ENCODE data around the gene ARL15.

Gene ARL15

GRCh38 chr5:54146390-54146789 is 164.0 kb downstream of the ARL15 start:
- no peak for DNase-seq

- no peak for DNase-seq
These were observed 170.0 kb downstream of the ARL15 start for GRCh38 chr5:54140247-54140840.

- DNase-seq, result no peak
These were observed 173.6 kb downstream of the ARL15 start for GRCh38 chr5:54136516-54137440.

DNA sequence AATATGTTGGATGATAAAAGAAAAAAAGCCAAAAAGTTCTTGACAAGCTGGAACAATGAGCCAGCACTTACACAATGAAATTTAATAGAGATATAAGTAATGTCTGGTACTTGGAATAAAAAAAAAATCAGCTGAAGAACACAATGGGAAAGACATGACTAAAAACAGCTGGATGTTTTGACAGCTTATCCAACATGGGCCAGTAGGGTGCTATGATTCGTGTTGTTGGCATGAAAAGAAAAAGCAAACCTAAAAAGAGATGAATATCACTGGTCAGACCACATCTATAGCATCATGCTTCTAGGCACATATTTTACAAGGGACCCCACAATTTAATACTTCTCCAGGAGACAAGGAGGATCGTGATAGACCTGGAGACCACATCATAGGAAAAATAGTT is 175.3 kb downstream of the ARL15 start:
- no peak for DNase-seq

DNA sequence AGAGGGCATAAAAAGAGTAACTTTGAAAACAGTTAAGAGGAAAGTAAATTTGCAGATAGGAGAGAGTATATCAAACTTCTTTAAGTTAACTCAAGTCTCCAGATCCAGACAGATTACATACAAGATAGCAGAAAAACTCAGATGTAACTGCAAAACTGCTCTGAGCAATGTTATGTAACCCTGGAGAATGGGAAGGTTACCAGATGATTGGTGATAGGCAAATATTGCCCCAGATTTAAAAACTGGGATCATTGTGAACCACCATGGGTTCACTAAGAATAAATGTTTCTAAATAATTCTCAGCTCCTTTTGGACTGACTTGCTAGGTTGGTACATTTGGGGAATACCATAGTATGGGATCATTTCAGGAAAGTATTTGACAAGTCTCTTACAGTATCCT is 176.5 kb downstream of the ARL15 start:
- DNase-seq, result no peak

GRCh38 chr5:54120473-54120872 is 189.9 kb downstream of the ARL15 start:
- DNase-seq, result no peak

- no peak for DNase-seq
These were observed 192.4 kb downstream of the ARL15 start for GRCh38 chr5:54117957-54118356.

- DNase-seq, result no peak
These were observed 194.5 kb downstream of the ARL15 start for GRCh38 chr5:54115735-54116403.

DNA sequence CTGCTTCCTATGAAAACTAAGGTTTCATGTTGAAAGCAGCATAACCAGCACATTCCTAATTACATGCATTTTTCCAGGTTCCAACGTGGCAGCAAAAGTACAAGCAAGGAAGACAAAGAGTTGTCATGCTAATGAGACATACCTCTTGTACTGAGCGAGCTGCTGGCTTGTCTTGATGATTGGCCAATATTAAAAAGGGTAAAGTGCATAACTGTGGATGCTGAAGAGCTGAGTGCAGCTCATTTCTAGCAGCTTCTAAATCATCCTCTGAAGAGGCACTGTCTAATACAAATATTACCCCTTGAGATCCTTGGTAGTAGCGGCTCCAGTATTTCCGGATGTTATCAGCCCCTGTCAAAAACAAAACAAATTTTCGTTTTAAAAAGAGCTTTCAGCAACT is 197.3 kb downstream of the ARL15 start:
- no peak for DNase-seq

- no peak for DNase-seq
These were observed 200.6 kb downstream of the ARL15 start for GRCh38 chr5:54109626-54110330.

GRCh38 chr5:54108136-54108535 is 202.2 kb downstream of the ARL15 start:
- no peak for DNase-seq

DNA sequence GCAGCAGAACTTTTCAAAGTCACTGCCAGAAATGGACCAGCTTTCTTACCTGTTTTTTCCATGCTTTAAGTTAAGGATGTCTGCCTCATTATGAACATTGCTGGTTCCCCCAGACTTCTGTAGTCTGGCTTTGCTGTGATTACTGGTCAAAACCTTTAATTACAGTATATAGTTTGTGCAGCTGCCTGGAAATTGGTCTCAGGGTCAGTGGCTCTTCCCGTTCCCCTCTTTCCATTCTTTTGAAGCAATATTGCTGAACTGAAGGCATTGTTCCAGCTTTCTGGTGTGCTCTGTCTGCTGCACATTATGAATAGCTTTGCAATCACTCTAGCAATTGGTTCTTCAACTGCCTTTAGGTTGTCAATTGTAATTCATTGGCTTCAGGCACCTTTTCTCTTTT is 206.5 kb downstream of the ARL15 start:
- no peak for DNase-seq

DNA sequence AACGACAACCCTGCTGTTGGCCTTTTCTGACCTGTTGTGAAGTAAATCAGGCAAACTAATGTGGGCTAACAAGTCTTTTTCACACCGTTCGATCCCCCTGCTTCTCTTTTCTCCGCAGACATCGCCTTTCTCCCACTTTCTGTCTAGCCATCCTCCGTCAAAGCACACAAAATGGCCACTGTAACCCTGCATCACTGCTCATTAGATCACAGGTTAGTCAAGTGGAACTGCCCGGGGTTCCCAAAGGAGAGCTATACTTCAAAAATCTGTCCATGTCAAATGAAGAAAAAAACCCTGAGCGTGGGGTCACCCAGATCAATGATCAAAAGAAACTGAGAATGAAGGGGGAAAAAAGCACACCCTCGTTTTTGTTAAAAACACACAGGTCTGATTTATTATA is 212.1 kb downstream of the ARL15 start:
- no peak for DNase-seq

DNA sequence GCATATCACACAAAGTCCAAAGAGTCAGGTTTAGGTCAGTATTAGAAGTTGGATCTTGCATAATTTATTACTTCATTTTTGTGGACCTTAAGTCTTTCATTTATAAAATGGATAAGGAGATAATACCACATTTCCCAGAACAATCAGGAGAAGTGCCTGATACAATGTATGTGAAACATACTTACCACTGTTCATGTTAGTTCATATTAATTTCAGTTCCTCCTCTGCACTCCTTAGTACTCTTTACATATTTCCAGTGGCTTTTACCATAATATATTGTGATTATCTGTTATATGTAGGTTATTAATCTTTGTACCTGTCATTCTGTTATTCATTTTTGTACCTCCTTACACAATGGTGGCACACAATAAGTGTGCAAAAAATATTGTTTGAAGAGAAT is 214.4 kb downstream of the ARL15 start:
- no peak for DNase-seq

- DNase-seq, result no peak
These were observed 215.7 kb downstream of the ARL15 start for GRCh38 chr5:54094706-54095105.

DNA sequence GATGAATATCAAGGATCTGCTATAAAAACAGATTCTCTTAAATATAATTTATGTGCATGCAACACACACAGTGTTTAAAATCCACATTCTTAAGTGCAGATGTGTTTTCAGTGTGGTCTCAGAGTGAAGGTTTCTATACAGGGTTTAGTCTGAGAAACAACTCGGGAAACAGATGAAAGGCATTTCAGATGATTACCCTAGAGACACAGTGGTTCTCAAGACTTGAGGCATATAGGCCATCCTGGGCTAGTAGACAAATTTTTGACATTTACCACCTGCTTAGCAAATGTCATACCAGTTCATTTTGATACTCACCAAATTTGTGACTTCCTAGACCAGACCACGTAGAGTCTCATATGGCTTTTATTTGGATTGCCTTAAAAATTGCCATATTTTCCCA is 216.5 kb downstream of the ARL15 start:
- DNase-seq, result no peak

- DNase-seq, result no peak
These were observed 217.3 kb downstream of the ARL15 start for GRCh38 chr5:54093081-54093492.

DNA sequence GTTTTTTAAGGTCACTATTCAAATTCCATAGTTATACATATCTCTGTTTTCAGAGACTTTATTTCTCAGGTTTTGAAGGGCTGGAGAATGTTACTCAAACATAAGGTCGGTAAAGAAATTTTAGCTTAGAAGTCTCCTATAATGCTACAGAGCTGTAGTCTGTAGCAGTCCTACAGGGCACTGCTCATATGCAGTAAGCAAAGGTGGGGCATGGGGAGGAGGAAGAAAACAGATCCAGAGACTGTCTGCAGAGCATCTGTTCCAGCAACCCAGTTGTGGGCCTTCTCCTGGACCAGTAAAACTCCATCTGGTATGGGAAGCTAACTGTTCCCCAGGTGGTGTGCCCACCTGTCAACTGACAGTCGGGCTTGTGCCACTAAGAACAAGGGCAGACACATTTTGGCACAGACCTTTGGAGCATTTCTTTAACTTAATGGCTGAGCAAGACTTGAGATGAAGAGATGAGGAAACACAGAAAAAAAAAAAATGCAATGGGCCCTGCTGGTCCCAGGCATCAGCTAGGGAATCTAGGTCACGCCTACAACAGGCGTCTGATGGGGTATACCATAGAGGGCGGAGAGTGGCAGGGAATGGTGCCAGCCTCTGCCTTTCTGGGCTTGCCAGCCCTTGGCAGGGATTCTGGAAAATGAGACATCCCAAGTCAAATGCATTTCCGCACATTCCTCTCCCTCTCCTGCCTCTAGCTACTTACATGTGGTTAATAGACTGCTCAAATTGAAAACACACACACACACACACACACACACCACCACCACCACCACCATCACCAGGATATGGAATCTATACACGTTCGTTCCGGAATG is 218.9 kb downstream of the ARL15 start:
- no peak for DNase-seq

GRCh38 chr5:54090495-54091120 is 219.8 kb downstream of the ARL15 start:
- no peak for DNase-seq

DNA sequence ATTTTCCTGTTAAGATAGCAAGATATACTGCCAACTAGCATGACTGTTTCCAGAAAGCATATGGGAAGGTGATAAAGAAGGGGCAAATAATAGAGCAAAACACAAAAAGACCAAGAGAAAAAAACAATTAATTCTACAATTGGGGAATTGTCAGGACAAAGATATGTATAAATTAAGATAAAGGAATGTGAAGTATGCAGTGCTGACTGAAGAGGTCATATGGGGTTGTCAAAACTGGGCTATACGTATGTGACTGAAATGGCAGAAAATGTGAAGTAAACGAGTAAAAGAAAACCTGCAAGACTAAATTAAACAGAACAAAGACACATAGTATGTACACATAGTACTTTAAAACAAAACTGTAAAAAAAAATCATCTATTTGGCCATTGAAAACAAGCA is 222.3 kb downstream of the ARL15 start:
- no peak for DNase-seq

DNA sequence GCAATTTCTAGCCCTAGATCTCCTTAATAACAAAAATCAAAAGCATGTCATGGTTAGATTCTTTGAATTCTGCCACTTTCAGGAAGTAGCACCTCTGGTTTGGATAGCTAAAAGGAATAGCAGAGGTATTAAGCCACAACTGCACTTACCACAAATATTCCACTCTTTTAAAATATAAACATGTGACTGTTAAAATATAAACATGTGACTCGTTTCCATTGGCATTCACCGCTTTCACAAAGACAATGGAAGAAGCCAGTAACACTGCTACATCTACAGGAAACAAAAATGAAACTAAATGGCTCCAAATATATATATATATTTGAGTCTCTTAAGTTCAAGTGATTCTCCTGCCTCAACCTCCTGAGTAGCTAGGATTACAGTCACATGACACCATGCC is 222.9 kb downstream of the ARL15 start:
- DNase-seq, result no peak

DNA sequence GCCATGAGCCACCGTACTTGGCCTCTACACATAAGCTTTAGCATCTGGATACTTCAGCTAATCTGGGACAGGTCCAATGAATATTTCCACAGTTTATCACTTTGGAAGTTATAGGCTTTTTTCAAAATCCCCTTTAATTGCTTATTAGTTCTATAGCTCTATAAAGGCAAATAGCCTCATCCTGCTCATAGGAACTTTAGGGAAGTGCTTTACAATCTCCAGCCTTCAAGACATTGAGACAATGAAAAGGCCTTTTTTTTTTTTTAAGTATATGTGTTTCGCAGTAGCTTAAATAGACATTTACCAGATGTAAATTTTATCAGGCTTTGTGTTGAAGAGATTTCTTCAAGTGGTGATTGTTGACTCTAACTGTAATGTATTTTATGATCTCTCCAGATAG is 224.2 kb downstream of the ARL15 start:
- no peak for DNase-seq

All from activated CD4-positive, alpha-beta T cell treated with anti-CD3 and anti-CD28 coated beads, Interleukin-2, amount 50 U/mL, for 4 hours (primary cell).